ENCODE data around the gene ELL2. TPM values are rescaled to one million over a fixed set of nuclear protein-coding genes. Genes with fewer than 3 reads are reported as not detected.
A peak's percentile ranks its signal among the peaks of the same experiment; 100 is the strongest.

Gene ELL2
- total and polyA plus RNA-seq, 3 experiments from 2014 or later: 5.0 to 91.3 (median 90.6) TPM

- H3K4me1 ChIP-seq (ENCODE audit: insufficient read depth, low read length): no peaks in the 10 kb centered on the region
- CTCF ChIA-PET: no interaction called here
- Mint-ChIP-seq H3K4me1 (no peaks in the 10 kb centered on the region), H3K4me3 (no peak overlapping the region), H3K27ac (no peak overlapping the region), H3K27me3 (no peaks in the 10 kb centered on the region), H3K36me3 (peaks cover 10 to 62% (median 12%) of the 10 kb centered on the region in 3 donors), H3K9me3 (no peaks in the 10 kb centered on the region)
- no peaks in the 10 kb centered on the region for H3K27me3 ChIP-seq (ENCODE audit: insufficient read depth, low read length, poor library complexity, severe bottlenecking)
- no peaks in the 10 kb centered on the region for H3K9me3 ChIP-seq (ENCODE audit: low read length)
- no peak overlapping the region for H3K27ac ChIP-seq (ENCODE audit: low read depth, low read length)
- no peaks in the 10 kb centered on the region for H3K36me3 ChIP-seq (ENCODE audit: insufficient read depth, low read length)
- H3K4me3 ChIP-seq (ENCODE audit: low read length): no peak overlapping the region
- DNase-seq: no peak
- POLR2A ChIA-PET: no interaction called here
These were observed 65.9 kb downstream of the ELL2 start for GRCh38 chr5:95895771-95896170.

- H3K9me3 Mint-ChIP-seq: no peaks in the 10 kb centered on the region
- no peaks in the 10 kb centered on the region for H3K4me1 Mint-ChIP-seq
- H3K27ac ChIP-seq (ENCODE audit: low read depth, low read length): no peak overlapping the region
- peaks cover 12 to 64% (median 15%) of the 10 kb centered on the region in 3 donors for H3K36me3 Mint-ChIP-seq
- no peak overlapping the region for H3K4me3 ChIP-seq (ENCODE audit: low read length)
- H3K36me3 ChIP-seq (ENCODE audit: insufficient read depth, low read length): no peaks in the 10 kb centered on the region
- no peaks in the 10 kb centered on the region for H3K9me3 ChIP-seq (ENCODE audit: low read length)
- H3K4me1 ChIP-seq (ENCODE audit: insufficient read depth, low read length): no peaks in the 10 kb centered on the region
- H3K27me3 Mint-ChIP-seq: no peaks in the 10 kb centered on the region
- CTCF ChIA-PET: no interaction called here
- POLR2A ChIA-PET: no interaction called here
- DNase-seq: no peak
- no peak overlapping the region for H3K4me3 Mint-ChIP-seq
- no peaks in the 10 kb centered on the region for H3K27me3 ChIP-seq (ENCODE audit: insufficient read depth, low read length, poor library complexity, severe bottlenecking)
- no peak overlapping the region for H3K27ac Mint-ChIP-seq
These were observed 66.4 kb downstream of the ELL2 start for GRCh38 chr5:95895251-95895650.

GRCh38 chr5:95892784-95893354 lies 68.8 kb downstream of the ELL2 start:
- DNase-seq: no peak
- no peaks in the 10 kb centered on the region for H3K27me3 Mint-ChIP-seq
- POLR2A ChIA-PET: no interaction called here

GRCh38 chr5:95891499-95891898 lies 70.2 kb downstream of the ELL2 start:
- Histone ChIP-seq H3K4me1 (ENCODE audit: insufficient read depth, low read length) (no peaks in the 10 kb centered on the region), H3K9me3 (ENCODE audit: low read length) (no peaks in the 10 kb centered on the region), H3K4me3 (ENCODE audit: low read length) (no peak overlapping the region), H3K36me3 (ENCODE audit: insufficient read depth, low read length) (no peaks in the 10 kb centered on the region), H3K27me3 (ENCODE audit: insufficient read depth, low read length, poor library complexity, severe bottlenecking) (no peaks in the 10 kb centered on the region), H3K27ac (ENCODE audit: low read depth, low read length) (no peak overlapping the region)
- no peak overlapping the region for H3K4me3 Mint-ChIP-seq
- DNase-seq: no peak
- CTCF ChIA-PET: no interaction called here
- no peaks in the 10 kb centered on the region for H3K9me3 Mint-ChIP-seq
- H3K27ac Mint-ChIP-seq: no peak overlapping the region
- POLR2A ChIA-PET: no interaction called here
- H3K27me3 Mint-ChIP-seq: no peaks in the 10 kb centered on the region
- H3K4me1 Mint-ChIP-seq: no peaks in the 10 kb centered on the region
- H3K36me3 Mint-ChIP-seq: peaks cover 7 to 51% (median 15%) of the 10 kb centered on the region in 3 donors

More at GRCh38 chr5:95892784-95893354, 68.8 kb downstream of the ELL2 start:
- Mint-ChIP-seq H3K27ac (no peak overlapping the region), H3K9me3 (no peaks in the 10 kb centered on the region), H3K4me1 (no peaks in the 10 kb centered on the region), H3K4me3 (no peak overlapping the region), H3K36me3 (peaks cover 7 to 61% (median 14%) of the 10 kb centered on the region in 3 donors)
- Histone ChIP-seq H3K4me1 (ENCODE audit: insufficient read depth, low read length) (no peaks in the 10 kb centered on the region), H3K27me3 (ENCODE audit: insufficient read depth, low read length, poor library complexity, severe bottlenecking) (no peaks in the 10 kb centered on the region), H3K36me3 (ENCODE audit: insufficient read depth, low read length) (no peaks in the 10 kb centered on the region), H3K27ac (ENCODE audit: low read depth, low read length) (no peak overlapping the region), H3K4me3 (ENCODE audit: low read length) (no peak overlapping the region), H3K9me3 (ENCODE audit: low read length) (no peaks in the 10 kb centered on the region)
- CTCF ChIA-PET: no interaction called here

GRCh38 chr5:95889076-95889475 lies 72.6 kb downstream of the ELL2 start:
- Histone ChIP-seq H3K4me1 (ENCODE audit: insufficient read depth, low read length) (no peaks in the 10 kb centered on the region), H3K27me3 (ENCODE audit: insufficient read depth, low read length, poor library complexity, severe bottlenecking) (no peaks in the 10 kb centered on the region), H3K27ac (ENCODE audit: low read depth, low read length) (no peak overlapping the region), H3K36me3 (ENCODE audit: insufficient read depth, low read length) (no peaks in the 10 kb centered on the region), H3K9me3 (ENCODE audit: low read length) (no peaks in the 10 kb centered on the region), H3K4me3 (ENCODE audit: low read length) (no peak overlapping the region)
- Mint-ChIP-seq H3K36me3 (peaks cover 0 to 35% (median 10%) of the 10 kb centered on the region in 3 donors), H3K9me3 (no peaks in the 10 kb centered on the region), H3K4me1 (no peaks in the 10 kb centered on the region), H3K27ac (no peak overlapping the region), H3K27me3 (no peaks in the 10 kb centered on the region), H3K4me3 (no peak overlapping the region)
- no peak for DNase-seq
- POLR2A ChIA-PET: no interaction called here
- CTCF ChIA-PET: interaction anchor here (0.7 kb wide), 1 partner anchor 521 kb away, joined by 3 read pairs; no protein-coding TSS in a partner anchor

- ChIA-PET CTCF (no interaction called here), POLR2A (no interaction called here)
- Mint-ChIP-seq H3K27ac (peak overlapping the region in 1 of 8 donors; percentile 85), H3K4me3 (no peak overlapping the region), H3K27me3 (no peaks in the 10 kb centered on the region), H3K9me3 (no peaks in the 10 kb centered on the region), H3K4me1 (no peaks in the 10 kb centered on the region), H3K36me3 (peaks cover 0 to 35% (median 10%) of the 10 kb centered on the region in 3 donors)
- no peak overlapping the region for H3K27ac ChIP-seq (ENCODE audit: low read depth, low read length)
- H3K27me3 ChIP-seq (ENCODE audit: insufficient read depth, low read length, poor library complexity, severe bottlenecking): no peaks in the 10 kb centered on the region
- no peaks in the 10 kb centered on the region for H3K9me3 ChIP-seq (ENCODE audit: low read length)
- no peaks in the 10 kb centered on the region for H3K36me3 ChIP-seq (ENCODE audit: insufficient read depth, low read length)
- H3K4me3 ChIP-seq (ENCODE audit: low read length): no peak overlapping the region
- H3K4me1 ChIP-seq (ENCODE audit: insufficient read depth, low read length): no peaks in the 10 kb centered on the region
- no peak for DNase-seq
These were observed 73.7 kb downstream of the ELL2 start for GRCh38 chr5:95887977-95888376.

GRCh38 chr5:95886340-95887044 lies 75.2 kb downstream of the ELL2 start:
- H3K27me3 Mint-ChIP-seq: no peaks in the 10 kb centered on the region
- H3K4me3 Mint-ChIP-seq: no peak overlapping the region
- no peaks in the 10 kb centered on the region for H3K36me3 ChIP-seq (ENCODE audit: insufficient read depth, low read length)
- H3K4me3 ChIP-seq (ENCODE audit: low read length): no peak overlapping the region
- no peak overlapping the region for H3K27ac Mint-ChIP-seq
- H3K36me3 Mint-ChIP-seq: peaks cover 0 to 27% (median 10%) of the 10 kb centered on the region in 3 donors
- H3K4me1 Mint-ChIP-seq: no peaks in the 10 kb centered on the region
- ChIA-PET CTCF (no interaction called here), POLR2A (no interaction called here)
- no peaks in the 10 kb centered on the region for H3K9me3 ChIP-seq (ENCODE audit: low read length)
- no peaks in the 10 kb centered on the region for H3K4me1 ChIP-seq (ENCODE audit: insufficient read depth, low read length)
- no peak for DNase-seq
- H3K27ac ChIP-seq (ENCODE audit: low read depth, low read length): no peak overlapping the region
- H3K27me3 ChIP-seq (ENCODE audit: insufficient read depth, low read length, poor library complexity, severe bottlenecking): no peaks in the 10 kb centered on the region
- no peaks in the 10 kb centered on the region for H3K9me3 Mint-ChIP-seq

- H3K27me3 ChIP-seq (ENCODE audit: insufficient read depth, low read length, poor library complexity, severe bottlenecking): no peaks in the 10 kb centered on the region
These were observed 77.1 kb downstream of the ELL2 start for GRCh38 chr5:95884511-95884910.

More at GRCh38 chr5:95884511-95884910, 77.1 kb downstream of the ELL2 start:
- Mint-ChIP-seq H3K4me1 (no peaks in the 10 kb centered on the region), H3K27ac (no peak overlapping the region), H3K36me3 (peaks cover 0 to 13% (median 2%) of the 10 kb centered on the region in 3 donors), H3K27me3 (peaks cover 0 to 8% of the 10 kb centered on the region in 2 donors), H3K9me3 (no peaks in the 10 kb centered on the region), H3K4me3 (no peak overlapping the region)
- no peak for DNase-seq
- no peaks in the 10 kb centered on the region for H3K4me1 ChIP-seq (ENCODE audit: insufficient read depth, low read length)
- no peaks in the 10 kb centered on the region for H3K36me3 ChIP-seq (ENCODE audit: insufficient read depth, low read length)
- no peaks in the 10 kb centered on the region for H3K9me3 ChIP-seq (ENCODE audit: low read length)
- ChIA-PET CTCF (no interaction called here), POLR2A (no interaction called here)
- H3K27ac ChIP-seq (ENCODE audit: low read depth, low read length): no peak overlapping the region
- no peak overlapping the region for H3K4me3 ChIP-seq (ENCODE audit: low read length)
